ENCODE measurements around the gene IFT43.

Gene IFT43

GRCh38 chr14:76090616-76091391 is 105.2 kb downstream of the IFT43 start:
- Histone ChIP-seq H3K27me3 (replicated peaks; ENCODE audit: insufficient read depth, low read length) (no peaks in the 10 kb centered on the region), H3K36me3 (replicated peaks; ENCODE audit: insufficient read depth, low read length) (no peaks in the 10 kb centered on the region), H3K4me1 (ENCODE audit: low read length) (no peaks in the 10 kb centered on the region), H2AFZ (ENCODE audit: low read length) (no peak overlapping the region), H3K9me3 (replicated peaks; ENCODE audit: insufficient read depth, low read length) (no peaks in the 10 kb centered on the region), H3F3A (ENCODE audit: insufficient read depth, low read length) (no peaks in the 10 kb centered on the region), H3K9ac (ENCODE audit: low read length) (no peak overlapping the region), H3K79me2 (ENCODE audit: low read length) (no peaks in the 10 kb centered on the region), H4K20me1 (ENCODE audit: insufficient read depth, low read length) (no peaks in the 10 kb centered on the region), H3K4me3 (ENCODE audit: low read length) (no peak overlapping the region), H3K9me2 (replicated peaks; ENCODE audit: insufficient read depth, low read length) (no peaks in the 10 kb centered on the region), H3K27ac (ENCODE audit: low read length) (no peak overlapping the region), H3K4me2 (ENCODE audit: low read depth, low read length) (no peak overlapping the region)
- no peak for DNase-seq
- TF ChIP-seq EZH2phosphoT487 (IDR thresholded peaks at IDR 0.05; ENCODE audit: low read length) (no peak), CTCF (IDR thresholded peaks at IDR 0.05; ENCODE audit: low read length) (no peak), EZH2 (optimal IDR thresholded peaks at IDR 0.05; ENCODE audit: low read depth, low read length) (no peak)

GRCh38 chr14:76093077-76093476 is 107.5 kb downstream of the IFT43 start:
- DNase-seq, result no peak
- no peaks in the 10 kb centered on the region for H3K9me2 ChIP-seq (replicated peaks; ENCODE audit: insufficient read depth, low read length)
- H4K20me1 ChIP-seq (ENCODE audit: insufficient read depth, low read length), result no peaks in the 10 kb centered on the region
- no peak overlapping the region for H3K27ac ChIP-seq (ENCODE audit: low read length)
- no peaks in the 10 kb centered on the region for H3K36me3 ChIP-seq (replicated peaks; ENCODE audit: insufficient read depth, low read length)
- H3K9ac ChIP-seq (ENCODE audit: low read length), result no peak overlapping the region
- H3K4me2 ChIP-seq (ENCODE audit: low read depth, low read length), result no peak overlapping the region
- H3K4me1 ChIP-seq (ENCODE audit: low read length), result no peaks in the 10 kb centered on the region
- H2AFZ ChIP-seq (ENCODE audit: low read length), result no peak overlapping the region
- H3K79me2 ChIP-seq (ENCODE audit: low read length), result no peaks in the 10 kb centered on the region
- H3K27me3 ChIP-seq (replicated peaks; ENCODE audit: insufficient read depth, low read length), result no peaks in the 10 kb centered on the region
- no peaks in the 10 kb centered on the region for H3K9me3 ChIP-seq (replicated peaks; ENCODE audit: insufficient read depth, low read length)
- no peak for TF ChIP-seq EZH2phosphoT487 (IDR thresholded peaks at IDR 0.05; ENCODE audit: low read length)
- no peak for TF ChIP-seq CTCF (IDR thresholded peaks at IDR 0.05; ENCODE audit: low read length)
- no peak for TF ChIP-seq EZH2 (optimal IDR thresholded peaks at IDR 0.05; ENCODE audit: low read depth, low read length)
- H3F3A ChIP-seq (ENCODE audit: insufficient read depth, low read length), result no peaks in the 10 kb centered on the region
- H3K4me3 ChIP-seq (ENCODE audit: low read length), result no peak overlapping the region

- no peak overlapping the region for H3K27ac ChIP-seq (ENCODE audit: low read length)
- DNase-seq, result no peak
- H4K20me1 ChIP-seq (ENCODE audit: insufficient read depth, low read length), result no peaks in the 10 kb centered on the region
- no peaks in the 10 kb centered on the region for H3K36me3 ChIP-seq (replicated peaks; ENCODE audit: insufficient read depth, low read length)
- no peaks in the 10 kb centered on the region for H3K4me1 ChIP-seq (ENCODE audit: low read length)
- no peak overlapping the region for H3K9ac ChIP-seq (ENCODE audit: low read length)
- no peak overlapping the region for H2AFZ ChIP-seq (ENCODE audit: low read length)
- H3K9me2 ChIP-seq (replicated peaks; ENCODE audit: insufficient read depth, low read length), result no peaks in the 10 kb centered on the region
- H3K4me3 ChIP-seq (ENCODE audit: low read length), result no peak overlapping the region
- H3K9me3 ChIP-seq (replicated peaks; ENCODE audit: insufficient read depth, low read length), result no peaks in the 10 kb centered on the region
- no peaks in the 10 kb centered on the region for H3F3A ChIP-seq (ENCODE audit: insufficient read depth, low read length)
- no peak for TF ChIP-seq CTCF (IDR thresholded peaks at IDR 0.05; ENCODE audit: low read length)
- no peak for TF ChIP-seq EZH2 (optimal IDR thresholded peaks at IDR 0.05; ENCODE audit: low read depth, low read length)
- no peak for TF ChIP-seq EZH2phosphoT487 (IDR thresholded peaks at IDR 0.05; ENCODE audit: low read length)
- no peak overlapping the region for H3K4me2 ChIP-seq (ENCODE audit: low read depth, low read length)
- no peaks in the 10 kb centered on the region for H3K27me3 ChIP-seq (replicated peaks; ENCODE audit: insufficient read depth, low read length)
- H3K79me2 ChIP-seq (ENCODE audit: low read length), result no peaks in the 10 kb centered on the region
Observed at GRCh38 chr14:76096257-76096656, 110.7 kb downstream of the IFT43 start.

All from MM.1S (cell line).